PC-9 (cell line): ENCODE data around the gene OXTR. TPM values are rescaled to one million over a fixed set of nuclear protein-coding genes. Genes with fewer than 3 reads are reported as not detected.

Source experiments
- BruUV-seq: library from RNA; stranded (reverse); fragments of 400-500 nt; replicated peaks from 2 replicates; lab custom pipeline; 2021; lab: Mats Ljungman, UMichigan
- CTCF ChIA-PET: fragments of 300-600 bp; sonication (Branson Sonifier 250); formaldehyde crosslinking; loops from one replicate; lab custom pipeline; 2022; ENCODE audit warnings: antibody characterized with exemption; lab: Charles Lee
- POLR2A ChIA-PET: fragments of 300-600 bp; sonication (Branson Sonifier 250); formaldehyde crosslinking; loops from one replicate; lab custom pipeline; 2022; ENCODE audit warnings: antibody characterized with exemption; ENCODE audit not compliant: unreplicated experiment; lab: Charles Lee
- DNase-seq, 2 experiments: peaks; one replicate each; pipeline versions ENCODE4 v3.0.0 to v3.0.0-alpha.2; 2015 to 2022; ENCODE audit warnings: mixed read lengths in 1 of 2
- H2AFZ ChIP-seq: fragments of 200-600 bp; sonication (generic); 2 replicates; pipeline ENCODE4 v1.8.1; 2017; ENCODE audit warnings: antibody characterized with exemption
- H3F3A ChIP-seq: fragments of 200-600 bp; sonication (generic); 2 replicates; pipeline ENCODE4 v1.8.1; 2017; ENCODE audit warnings: antibody characterized with exemption, mild to moderate bottlenecking, low read depth; ENCODE audit not compliant: insufficient read depth
- H3K27ac ChIP-seq: fragments of 200-600 bp; sonication (generic); 2 replicates; pipeline ENCODE4 v1.6.1; 2016; ENCODE audit warnings: mixed run types
- H3K27me3 ChIP-seq: fragments of 200-600 bp; sonication (generic); 2 replicates; pipeline ENCODE4 v1.6.1; 2016; ENCODE audit warnings: low read depth, mixed run types; ENCODE audit not compliant: insufficient read depth
- H3K36me3 ChIP-seq: fragments of 200-600 bp; sonication (generic); 2 replicates; pipeline ENCODE4 v1.6.1; 2016; ENCODE audit warnings: low read depth, mixed run types
- H3K4me1 ChIP-seq: fragments of 200-600 bp; sonication (generic); replicated peaks from 2 replicates; pipeline ENCODE4 v1.6.1; 2016; ENCODE audit warnings: mixed run types; ENCODE audit not compliant: insufficient read depth
- H3K4me2 ChIP-seq: fragments of 200-600 bp; sonication (generic); 2 replicates; pipeline ENCODE4 v1.6.1; 2017; ENCODE audit warnings: mixed run types
- H3K4me3 ChIP-seq: fragments of 200-600 bp; sonication (generic); 2 replicates; pipeline ENCODE4 v1.6.1; 2016; ENCODE audit warnings: mixed run types
- H3K79me2 ChIP-seq: fragments of 200-600 bp; sonication (generic); 2 replicates; pipeline ENCODE4 v1.6.1; 2017; ENCODE audit warnings: low read depth, mixed run types
- H3K9me2 ChIP-seq: fragments of 200-600 bp; sonication (generic); 2 replicates; pipeline ENCODE4 v1.8.1; 2017; ENCODE audit warnings: mild to moderate bottlenecking; ENCODE audit not compliant: insufficient read depth
- H3K9me3 ChIP-seq: fragments of 200-600 bp; sonication (generic); 2 replicates; pipeline ENCODE4 v1.8.1; 2016; ENCODE audit warnings: low read depth; ENCODE audit not compliant: insufficient read depth
- H4K20me1 ChIP-seq: fragments of 200-600 bp; sonication (generic); 2 replicates; pipeline ENCODE4 v1.8.1; 2017; ENCODE audit not compliant: insufficient read depth
- CTCF ChIP-seq: fragments of 200-600 bp; sonication (generic); conservative IDR thresholded peaks from 2 replicates; pipeline ENCODE4 v1.6.1; 2017; ENCODE audit warnings: mixed run types, antibody characterized with exemption, mild to moderate bottlenecking, moderate library complexity
- EZH2 ChIP-seq: fragments of 200-600 bp; sonication (generic); IDR thresholded peaks from 2 replicates; pipeline ENCODE4 v1.8.0; 2017; ENCODE audit warnings: antibody characterized with exemption, low read depth
- intact Hi-C: fragments of 100-400 bp; cut with micrococcal nuclease; formaldehyde crosslinking; loops from one replicate; pipeline ENCODE4 v1.10.0; 2022; ENCODE audit not compliant: unreplicated experiment
- total RNA-seq: library from RNA; stranded (reverse); gene quantifications from 2 replicates; pipeline ENCODE4 v1.2.3, GENCODE V29; 2021

OXTR gene
- total RNA-seq, 1 experiment from 2014 or later, result 3.4 TPM

GRCh38 chr3:8749316-8749715 lies 20.1 kb downstream of the OXTR start:
- DNase-seq, result no peak
- H3K4me3 ChIP-seq, result no peak overlapping the region
- no peaks in the 10 kb centered on the region for H3K4me1 ChIP-seq
- CTCF ChIA-PET, result no interaction called here
- H3K9me3 ChIP-seq, result no peaks in the 10 kb centered on the region
- no peak overlapping the region for H3K27ac ChIP-seq
- no peak overlapping the region for H2AFZ ChIP-seq
- POLR2A ChIA-PET, result no interaction called here
- no peaks in the 10 kb centered on the region for H4K20me1 ChIP-seq
- no peaks in the 10 kb centered on the region for H3K36me3 ChIP-seq
- TF ChIP-seq EZH2 (no peak), CTCF (no peak)
- H3K9me2 ChIP-seq, result no peaks in the 10 kb centered on the region
- BruUV-seq, result no TSS peak
- H3K79me2 ChIP-seq, result no peaks in the 10 kb centered on the region
- intact Hi-C loops, result no loop called here
- no peaks in the 10 kb centered on the region for H3K27me3 ChIP-seq
- no peaks in the 10 kb centered on the region for H3F3A ChIP-seq
- H3K4me2 ChIP-seq, result no peak overlapping the region

- Histone ChIP-seq H3K9me3 (no peaks in the 10 kb centered on the region), H3K36me3 (no peaks in the 10 kb centered on the region), H3F3A (peaks cover 4% of the 10 kb centered on the region; the same call in 1 of the 2 replicates), H3K4me3 (no peak overlapping the region), H3K27me3 (no peaks in the 10 kb centered on the region), H4K20me1 (no peaks in the 10 kb centered on the region), H3K27ac (no peak overlapping the region), H3K4me2 (no peak overlapping the region), H3K79me2 (no peaks in the 10 kb centered on the region), H3K9me2 (no peaks in the 10 kb centered on the region), H2AFZ (no peak overlapping the region), H3K4me1 (peaks cover 22% of the 10 kb centered on the region)
- CTCF ChIA-PET, result no interaction called here
- POLR2A ChIA-PET, result no interaction called here
- BruUV-seq, result no TSS peak
- intact Hi-C loops, result no loop called here
- DNase-seq, result no peak
- TF ChIP-seq EZH2 (no peak), CTCF (no peak)
Observed at GRCh38 chr3:8746780-8747345, 22.6 kb downstream of the OXTR start.

GRCh38 chr3:8745619-8746370 lies 23.6 kb downstream of the OXTR start:
- BruUV-seq, result no TSS peak
- CTCF ChIA-PET, result no interaction called here
- H3K9me2 ChIP-seq, result no peaks in the 10 kb centered on the region

More at GRCh38 chr3:8745619-8746370, 23.6 kb downstream of the OXTR start:
- Histone ChIP-seq H3F3A (peaks cover 12% of the 10 kb centered on the region; the same call in 1 of the 2 replicates), H3K79me2 (no peaks in the 10 kb centered on the region), H3K9me3 (no peaks in the 10 kb centered on the region), H3K4me2 (no peak overlapping the region), H3K4me3 (no peak overlapping the region), H3K27ac (no peak overlapping the region), H3K36me3 (no peaks in the 10 kb centered on the region), H4K20me1 (no peaks in the 10 kb centered on the region), H2AFZ (no peak overlapping the region), H3K27me3 (no peaks in the 10 kb centered on the region), H3K4me1 (peaks cover 33% of the 10 kb centered on the region)
- no peak for DNase-seq
- intact Hi-C loops, result no loop called here
- TF ChIP-seq EZH2, result no peak
- POLR2A ChIA-PET, result interaction anchor here (0.6 kb wide), 1 partner anchor 302 kb away, joined by 3 read pairs; no protein-coding TSS in a partner anchor
